ENCODE results near the gene TMEM161A.
"Not testable (repeated sequence)": the region's sequence is repeated elsewhere in the genome, so short reads cannot be mapped to it uniquely, and the experiment has no call there.

The TMEM161A gene

GRCh38 chr19:19106056-19106551 is 32.2 kb downstream of the TMEM161A start:
- no peak overlapping the region for H3K4me3 ChIP-seq (ENCODE audit: control insufficient read depth, low read depth, low read length)
- no peak for TF ChIP-seq CTCF (IDR thresholded peaks at IDR 0.05; ENCODE audit: control insufficient read depth, insufficient read depth, low read depth, low read length, missing control alignments)
- DNase-seq (ENCODE audit: low read depth): no peak

- H3K4me3 ChIP-seq (ENCODE audit: control insufficient read depth, low read depth, low read length): no peak overlapping the region; the same call in 1 of the 2 replicates
- TF ChIP-seq CTCF (IDR thresholded peaks at IDR 0.05; ENCODE audit: control insufficient read depth, insufficient read depth, low read depth, low read length, missing control alignments): no peak
- no peak for DNase-seq (ENCODE audit: low read depth)
Measured at GRCh38 chr19:19105365-19106055, 32.8 kb downstream of the TMEM161A start.

- no peak overlapping the region for H3K4me3 ChIP-seq (ENCODE audit: control insufficient read depth, low read depth, low read length)
- TF ChIP-seq CTCF (IDR thresholded peaks at IDR 0.05; ENCODE audit: control insufficient read depth, insufficient read depth, low read depth, low read length, missing control alignments): no peak
- no peak for DNase-seq (ENCODE audit: low read depth)
Measured at GRCh38 chr19:19103167-19103566, 35.1 kb downstream of the TMEM161A start.

GRCh38 chr19:19102566-19102965 is 35.7 kb downstream of the TMEM161A start:
- not testable (repeated sequence) for DNase-seq (ENCODE audit: low read depth); H3K4me3 ChIP-seq (ENCODE audit: control insufficient read depth, low read depth, low read length)

- no peak for DNase-seq (ENCODE audit: low read depth)
- H3K4me3 ChIP-seq (ENCODE audit: control insufficient read depth, low read depth, low read length): no peak overlapping the region
- TF ChIP-seq CTCF (IDR thresholded peaks at IDR 0.05; ENCODE audit: control insufficient read depth, insufficient read depth, low read depth, low read length, missing control alignments): no peak
Measured at GRCh38 chr19:19101540-19101939, 36.7 kb downstream of the TMEM161A start.

- no peak for TF ChIP-seq CTCF (IDR thresholded peaks at IDR 0.05; ENCODE audit: control insufficient read depth, insufficient read depth, low read depth, low read length, missing control alignments)
- DNase-seq (ENCODE audit: low read depth): no peak
- no peak overlapping the region for H3K4me3 ChIP-seq (ENCODE audit: control insufficient read depth, low read depth, low read length)
Measured at GRCh38 chr19:19098703-19099632, 39.3 kb downstream of the TMEM161A start.
